ENCODE data around the gene PRRG3. TPM values are rescaled to one million over a fixed set of nuclear protein-coding genes. Genes with fewer than 3 reads are reported as not detected.

The PRRG3 gene
- total RNA-seq, 6 donors from 2014 or later, result 0.20 to 4.1 (median 0.21) TPM; not detected in 2

- no peak overlapping the region for H3K4me3 ChIP-seq
- DNase-seq (peak; percentile 8 to 42), ATAC-seq (ENCODE audit: low FRiP score in 2 of 2) (no peak)
- no peak overlapping the region for H3K27ac ChIP-seq
- H3K27me3 ChIP-seq, result no peaks in the 10 kb centered on the region
- TF ChIP-seq POLR2AphosphoS5 (IDR thresholded peaks at IDR 0.05), result no peak
- TF ChIP-seq EP300 (IDR thresholded peaks at IDR 0.05), result no peak
- no peak for TF ChIP-seq POLR2A (IDR thresholded peaks at IDR 0.05)
- TF ChIP-seq CTCF (IDR thresholded peaks at IDR 0.05), result no peak
- peaks cover 0 to 3% (median 0%) of the 10 kb centered on the region in 4 donors for H3K4me1 ChIP-seq
- WGBS, 2 donors, result 84% methylated on average over 16 of the region's 16 CpGs; no CpG with 5 or more reads in 1 of the 2 donors
- no peaks in the 10 kb centered on the region for H3K36me3 ChIP-seq
- H3K9me3 ChIP-seq, result no peaks in the 10 kb centered on the region
Measured at GRCh38 chrX:151700581-151700980, 5.3 kb downstream of the PRRG3 start.

- Histone ChIP-seq H3K4me1 (no peaks in the 10 kb centered on the region), H3K27ac (no peak overlapping the region), H3K36me3 (no peaks in the 10 kb centered on the region), H3K9me3 (no peaks in the 10 kb centered on the region), H3K4me3 (no peak overlapping the region), H3K27me3 (no peaks in the 10 kb centered on the region)
- WGBS, 2 donors, result 80 to 93% methylated on average over 1 to 4 of the region's 4 CpGs
- ATAC-seq (ENCODE audit: low FRiP score in 2 of 2) (no peak), DNase-seq (no peak)
- TF ChIP-seq CTCF (IDR thresholded peaks at IDR 0.05) (no peak), POLR2AphosphoS5 (IDR thresholded peaks at IDR 0.05) (no peak), POLR2A (IDR thresholded peaks at IDR 0.05) (no peak), EP300 (IDR thresholded peaks at IDR 0.05) (no peak)
Measured at GRCh38 chrX:151701071-151701470, 5.8 kb downstream of the PRRG3 start.

- no peaks in the 10 kb centered on the region for H3K36me3 ChIP-seq
- WGBS, 2 donors, result 75 to 86% methylated on average over 3 to 7 of the region's 7 CpGs
- TF ChIP-seq CTCF (IDR thresholded peaks at IDR 0.05), result no peak
- no peak for TF ChIP-seq POLR2AphosphoS5 (IDR thresholded peaks at IDR 0.05)
- TF ChIP-seq EP300 (IDR thresholded peaks at IDR 0.05), result no peak
- no peak for TF ChIP-seq POLR2A (IDR thresholded peaks at IDR 0.05)
- H3K4me3 ChIP-seq, result no peak overlapping the region
- no peaks in the 10 kb centered on the region for H3K27me3 ChIP-seq
- H3K27ac ChIP-seq, result no peak overlapping the region
- H3K4me1 ChIP-seq, result no peaks in the 10 kb centered on the region
- ATAC-seq (ENCODE audit: low FRiP score in 2 of 2), result no peak
- H3K9me3 ChIP-seq, result no peaks in the 10 kb centered on the region
- no peak for DNase-seq
Measured at GRCh38 chrX:151701531-151701930, 6.3 kb downstream of the PRRG3 start.

- no peaks in the 10 kb centered on the region for H3K27me3 ChIP-seq
- no peaks in the 10 kb centered on the region for H3K36me3 ChIP-seq
- no peak overlapping the region for H3K4me3 ChIP-seq
- H3K4me1 ChIP-seq, result no peaks in the 10 kb centered on the region
- no peak for DNase-seq
- no peak for ATAC-seq (ENCODE audit: low FRiP score in 2 of 2)
- no peak overlapping the region for H3K27ac ChIP-seq
- no peaks in the 10 kb centered on the region for H3K9me3 ChIP-seq
- WGBS, 2 donors, result 80 to 90% methylated on average over 4 to 9 of the region's 9 CpGs
- TF ChIP-seq EP300 (IDR thresholded peaks at IDR 0.05), result no peak
- TF ChIP-seq POLR2AphosphoS5 (IDR thresholded peaks at IDR 0.05), result no peak
- no peak for TF ChIP-seq POLR2A (IDR thresholded peaks at IDR 0.05)
- no peak for TF ChIP-seq CTCF (IDR thresholded peaks at IDR 0.05)
Measured at GRCh38 chrX:151702026-151702714, 6.9 kb downstream of the PRRG3 start.

Data from upper lobe of left lung (tissue), 6 donors.